Rectal smooth muscle tissue (tissue), 1 donor: ENCODE data around the gene LDB1.
A peak's percentile ranks its signal among the peaks of the same experiment; 100 is the strongest.

Experiments used
- H3K27ac ChIP-seq: one replicate; pipeline ENCODE4 v1.7.0; 2013; ENCODE audit warnings: low read depth, low read length, inconsistent platforms
- H3K27me3 ChIP-seq: one replicate; pipeline ENCODE4 v1.7.0; 2013; ENCODE audit warnings: low read length; ENCODE audit not compliant: control insufficient read depth, insufficient read depth
- H3K36me3 ChIP-seq: one replicate; pipeline ENCODE4 v1.7.0; 2013; ENCODE audit warnings: low read length; ENCODE audit not compliant: control insufficient read depth, insufficient read depth
- H3K4me1 ChIP-seq: one replicate; pipeline ENCODE4 v1.7.0; 2013; ENCODE audit warnings: low read length; ENCODE audit not compliant: control insufficient read depth, insufficient read depth
- H3K4me3 ChIP-seq: one replicate; pipeline ENCODE4 v1.7.0; 2013; ENCODE audit warnings: low read length
- H3K9ac ChIP-seq: one replicate; pipeline ENCODE4 v1.7.0; 2013; ENCODE audit warnings: low read length

LDB1 gene

GRCh38 chr10:102132193-102132562 is 12.0 kb upstream of the LDB1 start:
- Histone ChIP-seq H3K9ac (peak overlapping the region; percentile 19), H3K27me3 (no peaks in the 10 kb centered on the region), H3K27ac (peak overlapping the region; percentile 62), H3K36me3 (no peaks in the 10 kb centered on the region), H3K4me3 (peak overlapping the region; percentile 81), H3K4me1 (peaks cover 10% of the 10 kb centered on the region)

- H3K27ac ChIP-seq: peak overlapping the region; percentile 62
- H3K27me3 ChIP-seq: no peaks in the 10 kb centered on the region
- no peak overlapping the region for H3K9ac ChIP-seq
- H3K4me3 ChIP-seq: no peak overlapping the region
- H3K36me3 ChIP-seq: no peaks in the 10 kb centered on the region
- H3K4me1 ChIP-seq: peaks cover 10% of the 10 kb centered on the region
Measured at GRCh38 chr10:102131286-102132170, 11.4 kb upstream of the LDB1 start.

GRCh38 chr10:102123223-102123622 is 3.1 kb upstream of the LDB1 start:
- Histone ChIP-seq H3K36me3 (no peaks in the 10 kb centered on the region), H3K4me3 (no peak overlapping the region), H3K27me3 (no peaks in the 10 kb centered on the region), H3K27ac (no peak overlapping the region), H3K9ac (no peak overlapping the region), H3K4me1 (peaks cover 17% of the 10 kb centered on the region)

GRCh38 chr10:102122450-102122849 is 2.3 kb upstream of the LDB1 start:
- Histone ChIP-seq H3K9ac (no peak overlapping the region), H3K27ac (peak overlapping the region; percentile 100), H3K27me3 (no peaks in the 10 kb centered on the region), H3K4me1 (peaks cover 17% of the 10 kb centered on the region), H3K4me3 (no peak overlapping the region), H3K36me3 (no peaks in the 10 kb centered on the region)

- Histone ChIP-seq H3K36me3 (no peaks in the 10 kb centered on the region), H3K4me1 (peaks cover 20% of the 10 kb centered on the region), H3K9ac (no peak overlapping the region), H3K27me3 (no peaks in the 10 kb centered on the region), H3K27ac (peak overlapping the region; percentile 100), H3K4me3 (peak overlapping the region; percentile 94)
Measured at GRCh38 chr10:102121739-102122372, 1.7 kb upstream of the LDB1 start.

GRCh38 chr10:102120991-102121738 is 997 bp upstream of the LDB1 start:
- H3K9ac ChIP-seq: peak overlapping the region; percentile 94
- no peaks in the 10 kb centered on the region for H3K27me3 ChIP-seq
- peak overlapping the region; percentile 100 for H3K27ac ChIP-seq
- H3K4me1 ChIP-seq: peaks cover 26% of the 10 kb centered on the region
- H3K4me3 ChIP-seq: peak overlapping the region; percentile 94
- H3K36me3 ChIP-seq: no peaks in the 10 kb centered on the region

GRCh38 chr10:102119417-102120141 is 589 bp downstream of the LDB1 start:
- Histone ChIP-seq H3K9ac (peak overlapping the region; percentile 94), H3K4me3 (peak overlapping the region; percentile 94), H3K27me3 (no peaks in the 10 kb centered on the region), H3K36me3 (no peaks in the 10 kb centered on the region), H3K27ac (peak overlapping the region; percentile 100), H3K4me1 (peaks cover 34% of the 10 kb centered on the region)

- Histone ChIP-seq H3K4me3 (peak overlapping the region; percentile 94), H3K27ac (peak overlapping the region; percentile 100), H3K36me3 (no peaks in the 10 kb centered on the region), H3K27me3 (no peaks in the 10 kb centered on the region), H3K9ac (no peak overlapping the region), H3K4me1 (peaks cover 34% of the 10 kb centered on the region)
Measured at GRCh38 chr10:102118867-102119266, 1.3 kb downstream of the LDB1 start.

- Histone ChIP-seq H3K4me3 (peak overlapping the region; percentile 94), H3K27me3 (no peaks in the 10 kb centered on the region), H3K36me3 (no peaks in the 10 kb centered on the region), H3K9ac (no peak overlapping the region), H3K27ac (peak overlapping the region; percentile 100), H3K4me1 (peaks cover 41% of the 10 kb centered on the region)
Measured at GRCh38 chr10:102117391-102118159, 2.6 kb downstream of the LDB1 start.

GRCh38 chr10:102116656-102117055 is 3.5 kb downstream of the LDB1 start:
- Histone ChIP-seq H3K4me3 (peak overlapping the region; percentile 94), H3K27ac (peak overlapping the region; percentile 100), H3K36me3 (no peaks in the 10 kb centered on the region), H3K27me3 (no peaks in the 10 kb centered on the region), H3K4me1 (peaks cover 33% of the 10 kb centered on the region), H3K9ac (no peak overlapping the region)

- no peak overlapping the region for H3K9ac ChIP-seq
- peak overlapping the region; percentile 69 for H3K4me3 ChIP-seq
- peak overlapping the region; percentile 100 for H3K27ac ChIP-seq
- H3K27me3 ChIP-seq: no peaks in the 10 kb centered on the region
- peaks cover 5% of the 10 kb centered on the region for H3K36me3 ChIP-seq
- peaks cover 32% of the 10 kb centered on the region for H3K4me1 ChIP-seq
Measured at GRCh38 chr10:102115775-102116174, 4.4 kb downstream of the LDB1 start.
